Adipose tissue (tissue), 3 donors: ENCODE data around the gene ACSS3. TPM values are rescaled to one million over a fixed set of nuclear protein-coding genes. Genes with fewer than 3 reads are reported as not detected.
"Not testable (repeated sequence)": the region's sequence is repeated elsewhere in the genome, so short reads cannot be mapped to it uniquely, and the experiment has no call there.

Source experiments
- H3K27ac ChIP-seq: one replicate; pipeline ENCODE4 v1.5.1; 2013; ENCODE audit warnings: low read depth, low read length
- WGBS, 3 donors: extraction: QIAGEN DNeasy Blood & Tissue Kit; methylation state at CpG; one replicate each; pipeline ENCODE4 v1.1.7; 2013; 5-methylcytosine and 5-hydroxymethylcytosine counted together
- polyA plus RNA-seq, 3 donors: library from polyadenylated mRNA; stranded (reverse); fragments of 200-250 nt; gene quantifications; one replicate each; pipeline ENCODE4 v1.2.3, GENCODE V29; 2013
- donor health status: healthy with polysubstance abuse.
- donor health status: Bipolar disorder and iron deficiency.
- donor health status: healthy.

The ACSS3 gene
- polyA plus RNA-seq, 3 donors, result 3.8 to 27.9 (median 14.1) TPM

GRCh38 chr12:81086342-81086741 is 8.5 kb downstream of the ACSS3 start:
- WGBS, 3 donors, result 60 to 79% (median 78%) methylated on average over 4 of the region's 4 CpGs
- no peak overlapping the region for H3K27ac ChIP-seq

- no peak overlapping the region for H3K27ac ChIP-seq
- WGBS, 3 donors, result 71 to 88% (median 86%) methylated on average over 4 of the region's 4 CpGs
Measured at GRCh38 chr12:81088221-81088620, 10.3 kb downstream of the ACSS3 start.

- no peak overlapping the region for H3K27ac ChIP-seq
- 72 to 81% (median 77%) methylated on average over 1 of the region's 1 CpG for WGBS, 3 donors
Measured at GRCh38 chr12:81089412-81089811, 11.5 kb downstream of the ACSS3 start.

- H3K27ac ChIP-seq, result no peak overlapping the region
- 79 to 92% (median 80%) methylated on average over 3 of the region's 3 CpGs for WGBS, 3 donors
Measured at GRCh38 chr12:81092053-81092452, 14.2 kb downstream of the ACSS3 start.

GRCh38 chr12:81094718-81095360 is 17.0 kb downstream of the ACSS3 start:
- WGBS, 3 donors, result 40 to 76% (median 63%) methylated on average over 1 of the region's 1 CpG
- no peak overlapping the region for H3K27ac ChIP-seq

GRCh38 chr12:81095501-81096232 is 17.8 kb downstream of the ACSS3 start:
- 63 to 69% (median 67%) methylated on average over 6 of the region's 6 CpGs for WGBS, 3 donors
- H3K27ac ChIP-seq, result no peak overlapping the region

- H3K27ac ChIP-seq, result no peak overlapping the region
Measured at GRCh38 chr12:81105687-81106086, 27.8 kb downstream of the ACSS3 start.

GRCh38 chr12:81114226-81114625 is 36.3 kb downstream of the ACSS3 start:
- no peak overlapping the region for H3K27ac ChIP-seq

GRCh38 chr12:81119069-81119468 is 41.2 kb downstream of the ACSS3 start:
- not testable (repeated sequence) for H3K27ac ChIP-seq
- 70 to 96% (median 93%) methylated on average over 3 of the region's 3 CpGs for WGBS, 3 donors

- H3K27ac ChIP-seq, result no peak overlapping the region
- WGBS, 3 donors, result 12 to 71% (median 49%) methylated on average over 2 of the region's 2 CpGs
Measured at GRCh38 chr12:81120961-81121360, 43.1 kb downstream of the ACSS3 start.

- WGBS, 3 donors, result 70 to 96% (median 95%) methylated on average over 3 of the region's 3 CpGs
- H3K27ac ChIP-seq, result no peak overlapping the region
Measured at GRCh38 chr12:81123611-81124010, 45.7 kb downstream of the ACSS3 start.

GRCh38 chr12:81125691-81126090 is 47.8 kb downstream of the ACSS3 start:
- H3K27ac ChIP-seq, result no peak overlapping the region
- WGBS, 3 donors, result 90 to 93% (median 93%) methylated on average over 8 of the region's 8 CpGs

- 8 to 21% (median 15%) methylated on average over 2 of the region's 2 CpGs for WGBS, 3 donors
- no peak overlapping the region for H3K27ac ChIP-seq
Measured at GRCh38 chr12:81128930-81129554, 51.2 kb downstream of the ACSS3 start.

- H3K27ac ChIP-seq, result no peak overlapping the region
Measured at GRCh38 chr12:81136519-81136918, 58.6 kb downstream of the ACSS3 start.

GRCh38 chr12:81137801-81138200 is 59.9 kb downstream of the ACSS3 start:
- WGBS, 3 donors, result 46 to 72% (median 72%) methylated on average over 2 of the region's 2 CpGs

GRCh38 chr12:81141217-81141616 is 63.3 kb downstream of the ACSS3 start:
- WGBS, 3 donors, result 84 to 91% (median 88%) methylated on average over 1 of the region's 1 CpG
- no peak overlapping the region for H3K27ac ChIP-seq

More at GRCh38 chr12:81137801-81138200, 59.9 kb downstream of the ACSS3 start:
- H3K27ac ChIP-seq, result no peak overlapping the region

GRCh38 chr12:81143057-81143456 is 65.2 kb downstream of the ACSS3 start:
- no peak overlapping the region for H3K27ac ChIP-seq
- WGBS, 3 donors, result 46 to 77% (median 76%) methylated on average over 5 of the region's 5 CpGs

GRCh38 chr12:81146228-81147225 is 68.6 kb downstream of the ACSS3 start:
- H3K27ac ChIP-seq, result no peak overlapping the region
- 43 to 86% (median 78%) methylated on average over 3 of the region's 3 CpGs for WGBS, 3 donors
